Stimulated activated naive CD8-positive, alpha-beta T cell treated with anti-CD3 and anti-CD28 coated beads, Interleukin-15, amount 100 ng/mL, for 72 hours (primary cell): ENCODE measurements around the gene GTF3C5.
A peak's percentile ranks its signal among the peaks of the same experiment; 100 is the strongest.
"Not testable (repeated sequence)": the region's sequence is repeated elsewhere in the genome, so short reads cannot be mapped to it uniquely, and the experiment has no call there.

Experiments used
- ATAC-seq: fragments of 150-1000 bp; cut with Tn5 transposase; 2 replicates; pipeline ENCODE4 v1.10.0; 2021; ENCODE audit warnings: mild to moderate bottlenecking, moderate library complexity
- DNase-seq, 2 donors: peaks; one replicate each; pipeline ENCODE4 v3.0.0; 2021 to 2022
- H3K27ac Mint-ChIP-seq, 2 donors: one replicate each; pipeline ENCODE4 v1.8.0; 2022; ENCODE audit warnings: mild to moderate bottlenecking in 2 of 2, mixed read lengths in 2 of 2, moderate library complexity in 2 of 2
- H3K27me3 Mint-ChIP-seq: one replicate; pipeline ENCODE4 v1.8.0; 2022; ENCODE audit warnings: mixed read lengths
- H3K4me1 Mint-ChIP-seq: one replicate; pipeline ENCODE4 v1.8.0; 2022; ENCODE audit warnings: mild to moderate bottlenecking, mixed read lengths
- H3K4me3 Mint-ChIP-seq, 2 donors: one replicate each; pipeline ENCODE4 v1.8.0; 2022; ENCODE audit warnings: mild to moderate bottlenecking in 2 of 2, mixed read lengths in 2 of 2, moderate library complexity in 1 of 2
- H3K9me3 Mint-ChIP-seq, 2 donors: one replicate each; pipeline ENCODE4 v1.8.0; 2022; ENCODE audit warnings: mixed read lengths in 2 of 2

The GTF3C5 gene

DNA sequence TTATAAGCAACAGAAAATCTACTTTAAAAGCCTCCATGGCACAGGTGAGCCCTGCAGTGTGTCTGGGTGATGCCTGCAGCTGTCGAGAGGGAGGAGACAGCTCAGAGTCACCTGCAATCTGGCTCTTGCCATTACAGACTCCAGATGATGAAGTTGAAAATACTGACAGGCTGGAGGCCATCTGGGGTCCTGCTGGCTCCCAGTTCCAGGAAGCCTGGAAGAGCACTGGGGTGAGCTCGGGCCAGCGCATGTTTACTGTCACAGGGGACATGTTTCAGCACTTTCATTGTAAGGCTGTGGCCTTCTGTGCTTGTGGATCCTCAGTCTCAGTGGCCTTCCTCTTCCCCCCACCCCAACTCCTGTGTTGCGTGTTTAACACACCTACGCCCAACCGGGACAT, 59.4 kb downstream of the GTF3C5 start:
- Mint-ChIP-seq H3K27ac (no peak overlapping the region), H3K9me3 (peaks cover 0 to 6% of the 10 kb centered on the region in 2 donors), H3K27me3 (no peaks in the 10 kb centered on the region), H3K4me3 (no peak overlapping the region), H3K4me1 (no peaks in the 10 kb centered on the region)
- DNase-seq (no peak), ATAC-seq (no peak)

DNA sequence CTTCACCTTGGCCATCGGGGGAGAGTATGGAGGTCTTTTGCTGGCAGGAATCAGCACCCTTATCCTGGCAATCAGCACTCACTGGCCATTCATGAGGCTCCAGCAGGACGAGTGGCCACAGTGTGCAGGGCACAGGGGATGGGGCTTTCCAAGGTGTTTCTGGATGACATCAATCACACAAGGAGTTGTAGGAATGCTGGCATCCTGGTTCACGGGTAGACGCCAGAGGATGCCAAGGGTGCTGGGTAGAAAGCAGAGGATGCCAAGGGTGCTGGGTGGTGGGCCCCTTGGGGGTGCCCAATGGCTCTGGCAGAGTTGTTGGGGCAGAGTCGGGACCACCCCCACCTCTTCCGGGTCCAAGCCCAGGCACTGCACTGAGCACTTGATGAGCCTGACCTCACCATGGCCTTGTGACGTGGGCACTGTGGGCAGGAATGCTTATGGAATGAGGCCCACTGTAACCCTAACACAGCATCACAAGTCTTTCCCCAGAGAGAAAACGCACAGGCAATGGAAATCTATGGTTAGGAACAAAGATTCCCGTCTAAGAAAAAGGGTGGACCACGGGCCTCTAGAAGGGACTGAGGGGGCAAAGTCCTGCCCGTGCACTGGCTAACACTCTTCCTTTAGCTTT, 60.1 kb downstream of the GTF3C5 start:
- no peaks in the 10 kb centered on the region for H3K27me3 Mint-ChIP-seq
- H3K9me3 Mint-ChIP-seq = peaks cover 4 to 7% of the 10 kb centered on the region in 2 donors
- ATAC-seq (no peak), DNase-seq (no peak)
- no peaks in the 10 kb centered on the region for H3K4me1 Mint-ChIP-seq
- H3K27ac Mint-ChIP-seq = no peak overlapping the region
- no peak overlapping the region for H3K4me3 Mint-ChIP-seq

DNA sequence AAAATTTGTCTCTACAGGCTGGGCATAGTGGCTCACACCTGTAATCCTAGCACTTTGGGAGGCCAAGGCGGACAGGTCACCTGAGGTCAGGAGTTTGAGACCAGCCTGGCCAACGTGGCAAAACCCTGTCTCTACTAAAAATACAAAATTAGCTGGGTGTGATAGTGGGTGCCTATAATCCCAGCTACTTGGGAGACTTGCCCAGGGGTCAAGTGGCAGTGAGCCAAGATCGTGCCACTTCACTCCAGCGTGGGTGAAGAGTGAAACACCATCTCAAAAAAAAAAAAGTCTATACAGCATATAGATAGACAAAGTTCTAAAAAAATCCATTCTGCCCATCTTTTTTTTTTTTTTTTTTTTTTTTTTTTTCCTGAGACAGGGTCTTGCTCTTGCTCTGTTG, 63.6 kb downstream of the GTF3C5 start:
- peaks cover 19 to 21% of the 10 kb centered on the region in 2 donors for H3K9me3 Mint-ChIP-seq
- DNase-seq, ATAC-seq, H3K27ac Mint-ChIP-seq, H3K4me3 Mint-ChIP-seq, H3K4me1 Mint-ChIP-seq, H3K27me3 Mint-ChIP-seq: not testable (repeated sequence)

DNA sequence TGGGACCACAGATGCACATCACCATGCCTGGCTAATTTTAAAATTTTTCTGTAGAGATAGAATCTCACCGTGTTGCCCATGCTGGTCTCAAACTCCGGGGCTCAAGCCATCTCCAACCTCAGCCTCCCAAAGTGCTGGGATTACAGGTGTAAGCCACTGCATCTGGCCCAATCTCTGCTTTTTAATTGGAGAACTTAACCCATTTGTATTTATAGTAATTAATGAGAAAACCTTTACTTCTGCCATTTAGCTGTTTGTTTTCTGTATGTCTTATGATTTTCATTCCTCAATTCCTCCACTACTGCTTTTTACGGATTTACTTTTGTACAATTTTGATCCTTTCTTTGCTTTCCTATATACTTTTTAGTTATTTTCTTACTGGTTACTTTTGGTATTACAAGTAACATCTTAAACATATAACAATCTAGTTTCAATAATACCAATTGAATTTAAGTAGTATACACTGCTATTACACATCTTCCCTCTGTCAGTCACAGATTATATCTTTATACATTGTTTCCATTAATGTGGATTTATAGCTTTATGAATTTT, 64.1 kb downstream of the GTF3C5 start:
- H3K27me3 Mint-ChIP-seq = no peaks in the 10 kb centered on the region
- no peak for ATAC-seq

DNA sequence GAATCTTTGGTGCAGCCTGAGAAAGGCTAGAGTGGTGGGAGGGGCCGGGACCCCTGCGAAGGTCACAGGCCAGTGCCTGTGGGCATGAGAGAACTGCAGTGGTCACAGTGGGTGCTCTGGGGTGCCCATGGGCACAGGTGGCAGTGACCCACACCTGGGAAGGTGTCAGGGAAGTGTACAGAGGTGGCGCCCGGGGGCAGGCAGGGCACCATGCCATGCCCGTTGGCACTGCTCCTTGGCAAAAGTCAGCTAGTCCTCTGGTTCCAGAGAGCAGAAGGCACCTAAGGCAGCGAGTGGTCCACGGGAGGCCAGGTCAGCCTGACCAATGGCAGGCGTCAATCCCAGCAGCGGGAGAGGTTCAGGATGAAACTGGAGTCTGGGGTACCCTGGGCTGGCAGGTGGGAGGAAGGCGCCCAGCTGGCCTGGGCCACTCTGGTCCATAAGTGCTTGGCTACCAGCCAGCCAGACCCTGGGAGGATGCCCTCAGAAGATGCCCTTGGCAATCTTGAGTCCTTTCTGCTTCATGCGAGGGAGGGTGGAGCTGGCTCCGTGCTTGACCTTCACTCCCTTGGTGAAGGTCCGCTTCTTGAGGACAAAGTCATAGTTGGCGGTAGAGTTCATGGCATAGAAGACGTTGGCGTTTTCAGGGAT, 67.4 kb downstream of the GTF3C5 start:
- Mint-ChIP-seq H3K4me1 (no peaks in the 10 kb centered on the region), H3K9me3 (peaks cover 19 to 21% of the 10 kb centered on the region in 2 donors), H3K27me3 (no peaks in the 10 kb centered on the region), H3K27ac (peak overlapping the region; percentile 69 to 89), H3K4me3 (no peak overlapping the region)
- ATAC-seq (no peak), DNase-seq (no peak)

More for the DNA sequence above, 64.1 kb downstream of the GTF3C5 start:
- Mint-ChIP-seq H3K9me3 (peaks cover 19 to 21% of the 10 kb centered on the region in 2 donors), H3K4me1 (no peaks in the 10 kb centered on the region), H3K27ac (no peak overlapping the region), H3K4me3 (no peak overlapping the region)
- no peak for DNase-seq

DNA sequence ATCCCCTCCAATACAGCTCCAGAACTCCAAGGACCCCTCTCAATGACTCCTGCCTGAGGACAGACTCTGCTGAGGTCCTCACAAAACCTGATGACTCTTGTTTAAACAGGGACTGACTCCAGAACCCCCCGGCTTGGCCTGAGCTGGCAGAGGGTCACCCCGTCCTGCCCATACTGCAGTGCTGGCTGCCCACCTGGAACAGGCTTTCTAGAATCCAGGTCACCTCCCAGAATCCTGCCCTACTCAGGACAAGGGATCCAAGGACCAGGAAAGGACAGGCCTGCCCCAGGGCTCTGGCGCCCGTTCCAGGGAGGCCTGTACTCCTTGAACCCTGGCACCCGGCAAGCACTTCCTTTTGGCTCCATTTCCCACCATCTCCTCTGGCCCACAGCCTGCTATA, 68.1 kb downstream of the GTF3C5 start:
- Mint-ChIP-seq H3K4me3 (no peak overlapping the region), H3K9me3 (peaks cover 19 to 21% of the 10 kb centered on the region in 2 donors), H3K27me3 (no peaks in the 10 kb centered on the region), H3K27ac (peak overlapping the region in 1 of 2 donors; percentile 52), H3K4me1 (no peaks in the 10 kb centered on the region)
- ATAC-seq (no peak), DNase-seq (no peak)

DNA sequence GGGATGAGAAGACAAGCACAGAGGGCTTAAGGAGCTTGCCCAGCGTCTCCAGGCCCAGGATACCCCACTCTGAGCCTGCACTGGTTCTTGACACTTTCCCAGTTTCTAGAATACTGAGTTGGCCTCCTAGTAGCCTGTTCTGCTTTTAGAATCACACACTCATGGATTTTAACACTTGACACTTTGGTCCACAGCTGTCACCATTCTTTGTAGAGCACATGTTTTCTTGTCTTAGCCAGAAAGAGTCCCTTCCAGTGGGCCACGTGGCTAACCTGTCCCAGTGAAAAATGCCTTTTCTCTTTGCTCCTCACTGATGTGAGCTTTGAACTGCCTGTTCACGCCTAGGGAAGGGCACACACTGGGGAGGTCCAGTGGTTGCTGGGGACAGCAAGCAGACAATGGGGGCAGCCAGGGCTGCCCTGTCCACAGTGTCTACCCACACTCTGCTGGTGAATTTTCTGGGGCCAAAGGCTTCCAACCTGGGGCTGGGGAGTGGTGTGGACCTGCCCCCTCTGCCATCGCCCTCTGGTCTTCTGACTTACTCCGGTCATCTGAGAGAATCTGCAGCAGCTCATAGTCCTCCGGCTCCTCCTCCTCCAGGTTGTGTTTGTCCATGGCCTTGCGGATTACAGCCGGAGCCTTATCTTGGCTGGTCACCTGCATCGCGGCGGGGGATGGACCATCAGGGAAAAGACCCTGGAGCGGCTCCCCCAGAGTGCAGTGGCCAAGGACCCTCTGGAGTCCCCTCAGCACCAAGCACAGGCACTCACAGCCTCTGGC, 69.1 kb downstream of the GTF3C5 start:
- Mint-ChIP-seq H3K27me3 (no peaks in the 10 kb centered on the region), H3K27ac (no peak overlapping the region), H3K4me1 (no peaks in the 10 kb centered on the region), H3K9me3 (peaks cover 16 to 21% of the 10 kb centered on the region in 2 donors), H3K4me3 (no peak overlapping the region)
- no peak for ATAC-seq
- DNase-seq = no peak

DNA sequence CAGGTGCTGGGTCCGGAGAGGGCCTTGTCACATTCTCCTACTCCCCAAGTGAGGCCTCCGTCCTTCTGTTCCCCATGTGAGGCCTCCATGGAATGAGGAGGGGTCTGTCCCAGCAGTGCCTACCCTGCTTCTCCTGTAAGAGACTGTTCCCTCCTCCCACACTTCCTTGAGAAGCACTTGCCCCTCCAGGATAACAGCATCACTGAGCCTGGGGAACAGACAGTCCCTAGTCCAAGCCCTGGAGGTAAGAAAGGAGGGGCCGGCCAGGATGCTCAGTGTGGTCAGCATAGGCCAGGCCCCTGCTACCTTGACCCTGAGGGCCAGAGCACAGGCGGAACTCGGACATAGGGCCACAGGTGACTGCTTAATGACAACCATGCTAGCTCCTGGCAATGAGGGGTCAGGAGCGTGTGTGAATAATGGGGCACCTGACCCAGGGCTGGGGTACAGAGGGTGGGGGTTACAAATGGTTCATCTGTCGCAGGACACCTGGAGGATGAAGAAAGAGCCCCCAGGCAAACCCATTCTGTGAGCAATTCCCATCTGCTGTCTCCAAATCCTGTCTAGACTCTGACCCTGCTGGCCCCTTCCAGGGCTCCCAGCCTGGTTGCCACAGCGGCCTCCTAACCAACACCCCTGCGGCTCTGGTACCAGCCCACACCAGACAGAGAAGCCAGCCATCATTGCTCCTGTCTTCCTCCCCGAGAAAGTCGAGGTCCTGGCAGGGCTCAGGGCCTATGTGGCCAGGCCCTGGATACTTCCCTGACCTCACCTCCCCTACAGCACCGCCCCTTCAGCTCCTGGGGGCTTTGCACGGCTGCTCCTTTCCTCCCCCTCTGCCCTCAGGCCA, 69.9 kb downstream of the GTF3C5 start:
- DNase-seq (no peak), ATAC-seq (no peak)
- H3K4me1 Mint-ChIP-seq = no peaks in the 10 kb centered on the region
- peak overlapping the region in 1 of 2 donors; percentile 71 for H3K27ac Mint-ChIP-seq
- H3K4me3 Mint-ChIP-seq = no peak overlapping the region
- H3K27me3 Mint-ChIP-seq = no peaks in the 10 kb centered on the region
- peaks cover 12 to 18% of the 10 kb centered on the region in 2 donors for H3K9me3 Mint-ChIP-seq

DNA sequence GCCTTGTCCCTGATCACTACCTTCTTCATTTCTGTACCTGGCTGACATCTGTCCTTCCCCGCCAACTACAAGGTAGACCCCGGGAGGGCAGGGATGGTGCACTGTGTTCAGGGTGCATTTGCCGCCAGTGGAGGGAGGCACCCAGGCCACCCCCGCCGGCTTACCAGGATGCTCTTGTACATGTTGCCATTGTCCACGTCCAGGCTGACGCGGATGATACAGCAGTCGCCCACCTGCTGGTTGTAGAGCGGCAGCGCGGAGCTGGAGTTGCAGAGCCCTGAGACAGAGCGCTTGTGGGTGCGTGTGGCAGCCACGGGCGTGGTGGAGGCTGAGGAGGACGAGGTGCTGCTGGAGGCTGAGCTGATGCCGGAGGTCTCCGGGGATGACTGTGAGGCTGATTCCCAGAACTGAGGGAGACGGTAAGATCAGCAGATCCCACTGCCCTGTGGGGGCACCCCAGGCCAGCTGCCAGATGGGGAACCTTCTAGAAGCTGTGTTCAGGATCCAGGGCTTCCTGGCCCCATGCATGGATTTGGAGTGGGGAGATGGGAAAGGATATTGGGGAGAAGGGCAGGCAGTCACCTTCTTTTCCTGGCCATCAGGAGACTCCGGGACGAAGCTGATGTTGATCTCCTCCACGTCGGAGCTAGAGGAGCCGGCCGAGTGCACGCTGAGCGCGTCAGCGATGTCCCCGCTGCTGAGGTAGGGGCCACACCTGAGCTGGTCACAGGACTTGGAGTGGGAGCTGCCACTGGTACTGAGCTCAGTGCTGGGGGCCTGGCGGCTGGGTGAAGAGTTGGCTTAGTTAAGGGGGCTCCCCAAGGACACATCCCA, 70.8 kb downstream of the GTF3C5 start:
- H3K27ac Mint-ChIP-seq = peak overlapping the region in 1 of 2 donors; percentile 71
- peaks cover 5 to 10% of the 10 kb centered on the region in 2 donors for H3K9me3 Mint-ChIP-seq
- ATAC-seq (no peak), DNase-seq (no peak)
- H3K4me3 Mint-ChIP-seq = no peak overlapping the region
- H3K27me3 Mint-ChIP-seq = no peaks in the 10 kb centered on the region
- no peaks in the 10 kb centered on the region for H3K4me1 Mint-ChIP-seq

DNA sequence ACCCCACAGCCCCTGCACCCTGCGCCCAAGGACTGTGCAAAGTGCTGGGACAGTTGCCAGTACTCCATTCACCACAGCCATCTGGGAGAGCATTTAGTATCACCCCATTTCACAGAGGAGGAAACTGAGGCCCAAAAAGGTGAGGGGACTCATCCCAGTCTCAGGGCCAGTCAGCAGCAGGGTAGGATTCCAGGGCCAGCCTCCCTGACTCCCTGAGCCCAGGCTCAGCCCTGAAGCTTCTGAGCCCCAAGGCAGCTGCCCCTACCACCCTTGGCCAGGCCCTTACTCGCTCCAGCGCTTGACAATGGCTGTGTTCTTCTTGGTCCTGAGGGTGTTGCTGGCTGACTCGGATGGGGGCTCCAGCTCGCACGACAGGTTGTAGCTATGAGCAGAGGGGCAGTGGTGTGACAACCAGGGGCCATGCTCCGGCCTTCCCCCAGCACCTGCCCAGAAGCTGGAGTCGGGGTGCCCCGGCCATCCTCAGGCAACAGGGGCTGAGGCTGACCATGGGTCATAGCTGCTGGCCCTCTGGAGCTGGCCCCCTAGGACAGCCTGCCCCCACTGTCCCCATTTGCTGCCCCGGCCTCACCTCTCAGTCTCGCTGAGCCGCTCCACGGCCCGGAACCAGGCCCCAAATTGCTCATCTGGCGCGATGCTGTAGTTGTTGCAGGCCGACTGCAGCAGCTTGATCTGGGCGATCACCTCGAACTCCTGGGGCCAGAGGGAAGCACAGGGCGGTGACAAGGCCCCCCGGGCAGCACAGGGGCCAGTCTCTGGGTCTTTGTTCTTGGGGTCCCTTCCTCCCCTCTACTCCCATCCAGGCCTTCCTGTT, 71.6 kb downstream of the GTF3C5 start:
- H3K27ac Mint-ChIP-seq = no peak overlapping the region

DNA sequence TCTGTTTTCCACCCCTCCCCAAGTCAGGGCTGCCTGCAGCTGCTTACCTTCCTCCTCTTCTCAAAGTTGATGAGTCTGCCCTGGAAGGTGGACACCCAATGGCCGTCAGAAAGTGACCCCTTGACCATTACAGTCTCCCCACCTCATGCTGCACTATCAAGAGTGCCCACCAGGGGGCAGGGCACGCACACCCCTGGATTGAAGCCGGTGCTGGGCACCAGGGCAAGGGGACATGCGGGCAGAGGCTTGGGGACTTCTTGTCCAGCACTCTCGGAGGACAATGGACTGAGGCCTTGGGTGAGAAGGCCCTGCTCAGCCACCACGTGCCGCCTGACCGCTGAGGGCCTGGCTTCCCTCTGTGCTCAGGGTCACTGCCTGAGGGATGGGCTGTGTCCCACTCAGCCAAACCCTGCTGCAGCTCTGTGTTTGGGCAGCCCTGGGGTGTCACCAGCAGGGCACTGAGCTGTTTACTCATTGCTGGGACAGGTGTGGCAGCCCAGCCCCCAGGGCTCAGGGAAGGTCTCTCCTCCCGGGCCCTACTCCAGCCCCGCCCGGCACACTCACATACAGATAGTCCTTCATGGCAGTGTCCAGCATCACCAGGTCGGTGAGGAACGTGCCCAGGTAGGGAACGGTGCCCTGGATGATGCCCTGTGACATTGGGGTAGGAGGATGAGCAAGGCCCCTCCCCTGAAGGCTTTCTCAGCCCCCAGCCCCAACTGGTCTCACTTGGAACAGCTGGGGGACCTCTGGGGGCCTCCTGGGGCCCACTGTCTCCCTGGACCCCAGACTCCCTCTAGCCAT, 72.6 kb downstream of the GTF3C5 start:
- Mint-ChIP-seq H3K27ac (peak overlapping the region in 1 of 2 donors; percentile 73), H3K9me3 (peaks cover 0 to 2% of the 10 kb centered on the region in 2 donors), H3K4me1 (no peaks in the 10 kb centered on the region), H3K27me3 (no peaks in the 10 kb centered on the region), H3K4me3 (no peak overlapping the region)
- DNase-seq (peak; percentile 50 to 51), ATAC-seq (peak; percentile 49)

More for the DNA sequence above, 71.6 kb downstream of the GTF3C5 start:
- Mint-ChIP-seq H3K9me3 (peaks cover 5 to 9% of the 10 kb centered on the region in 2 donors), H3K4me3 (no peak overlapping the region), H3K27me3 (no peaks in the 10 kb centered on the region), H3K4me1 (no peaks in the 10 kb centered on the region)
- ATAC-seq (no peak), DNase-seq (no peak)

DNA sequence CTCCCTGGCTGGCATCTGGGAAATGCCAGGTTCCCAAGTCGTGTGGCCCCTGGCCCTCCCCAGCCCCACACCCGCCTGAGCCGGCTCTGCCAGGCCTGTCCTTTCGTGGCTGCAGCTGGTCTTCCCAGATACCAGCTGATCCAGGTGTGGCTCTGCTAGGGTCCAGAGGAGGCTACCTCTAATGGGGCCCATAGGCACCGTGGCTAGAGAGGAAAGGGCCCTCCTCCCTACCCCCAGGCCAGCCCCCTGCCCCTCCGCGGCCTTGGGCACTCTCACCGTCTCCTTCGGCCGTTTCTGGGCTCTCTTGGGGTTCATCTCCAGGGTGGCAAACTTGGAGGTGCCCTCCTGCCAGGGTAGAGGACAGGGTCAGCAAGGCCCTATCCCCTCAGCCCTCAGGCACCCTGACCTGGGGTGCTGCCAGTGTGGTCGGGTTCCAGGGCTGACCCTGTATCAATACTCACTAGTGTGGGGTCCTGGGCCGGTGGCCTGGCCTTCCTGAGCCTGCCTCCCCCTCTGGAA, 73.2 kb downstream of the GTF3C5 start:
- Mint-ChIP-seq H3K27me3 (no peaks in the 10 kb centered on the region), H3K27ac (no peak overlapping the region), H3K4me3 (no peak overlapping the region), H3K4me1 (no peaks in the 10 kb centered on the region), H3K9me3 (no peaks in the 10 kb centered on the region)
- ATAC-seq = no peak
- no peak for DNase-seq
